H1 (cell line): ENCODE measurements around the gene SGCG. TPM values are rescaled to one million over a fixed set of nuclear protein-coding genes. Genes with fewer than 3 reads are reported as not detected.

Experiments
- CTCF ChIA-PET: fragments of 300-600 bp; sonication (Branson Sonifier 250); formaldehyde crosslinking; loops from one replicate; lab custom pipeline; 2021; ENCODE audit not compliant: partially characterized antibody; lab: Charles Lee
- POLR2A ChIA-PET: fragments of 300-600 bp; sonication (Branson Sonifier 250); formaldehyde crosslinking; loops from one replicate; lab custom pipeline; 2021; ENCODE audit warnings: inconsistent platforms; ENCODE audit not compliant: partially characterized antibody; lab: Charles Lee
- DNase-seq, 2 experiments: peaks; one replicate each; pipeline versions ENCODE4 v3.0.0 to v3.0.0-alpha.2; 2010 to 2022; ENCODE audit warnings: low spot score in 2 of 2, low read depth in 1 of 2, mixed read lengths in 1 of 2
- FAIRE-seq: peaks from 2 replicates; lab custom pipeline; 2011; peaks lifted over from hg19 to GRCh38; lab: Jason Lieb, UNC
- H2AFZ ChIP-seq: 2 replicates; pipeline ENCODE4 v1.8.1; 2012; ENCODE audit warnings: low read length, inconsistent platforms
- H2AK5ac ChIP-seq: 2 replicates; pipeline ENCODE4 v1.6.1; 2013; ENCODE audit warnings: low read depth, low read length
- H2BK120ac ChIP-seq: replicated peaks from 2 replicates; pipeline ENCODE3; 2013; ENCODE audit warnings: low read depth, low read length, inconsistent platforms
- H2BK12ac ChIP-seq: 2 replicates; pipeline ENCODE4 v1.6.1; 2013; ENCODE audit warnings: low read depth, low read length
- H2BK15ac ChIP-seq: 2 replicates; pipeline ENCODE4 v1.6.1; 2013; ENCODE audit warnings: low read length
- H2BK20ac ChIP-seq: 2 replicates; pipeline ENCODE4 v1.6.1; 2013; ENCODE audit warnings: low read length
- H2BK5ac ChIP-seq: 2 replicates; pipeline ENCODE4 v1.6.1; 2013; ENCODE audit warnings: low read depth, low read length
- H3K14ac ChIP-seq: 2 replicates; pipeline ENCODE4 v1.6.1; 2013; ENCODE audit warnings: inconsistent platforms; ENCODE audit not compliant: insufficient read length
- H3K18ac ChIP-seq: 2 replicates; pipeline ENCODE4 v1.6.1; 2013; ENCODE audit warnings: low read length; ENCODE audit errors: extremely low read depth
- H3K23ac ChIP-seq: 2 replicates; pipeline ENCODE4 v1.6.1; 2013; ENCODE audit warnings: inconsistent platforms; ENCODE audit not compliant: insufficient read length
- H3K23me2 ChIP-seq: 2 replicates; pipeline ENCODE4 v1.6.1; 2013; ENCODE audit warnings: low read depth, low read length
- H3K27ac ChIP-seq: 2 replicates; pipeline ENCODE4 v1.6.1; 2011; ENCODE audit warnings: low read depth, low read length, inconsistent platforms
- H3K27me3 ChIP-seq, 4 experiments: replicated peaks in 1 of 4; 1 replicate in 1 of 4; 2 replicates in 3 of 4; pipeline versions ENCODE4 v1.6.1 to v1.8.1; 2011 to 2013; ENCODE audit warnings: low read length in 3 of 4, mild to moderate bottlenecking in 3 of 4, inconsistent platforms in 2 of 4, mixed read lengths in 2 of 4, moderate library complexity in 1 of 4; ENCODE audit not compliant: control insufficient read depth in 3 of 4, insufficient read depth in 3 of 4; ENCODE audit errors: extremely low read depth in 1 of 4
- H3K36me3 ChIP-seq, 4 experiments: 2 replicates each; pipeline versions ENCODE4 v1.6.1 to v1.8.1; 2011 to 2013; ENCODE audit warnings: mild to moderate bottlenecking in 4 of 4, low read length in 3 of 4, moderate library complexity in 2 of 4, control low read depth in 1 of 4, inconsistent platforms in 1 of 4; ENCODE audit not compliant: insufficient read depth in 4 of 4, control insufficient read depth in 2 of 4
- H3K4ac ChIP-seq: replicated peaks from 2 replicates; pipeline ENCODE3; 2013; ENCODE audit warnings: low read length, low read depth, mixed read lengths, inconsistent platforms; ENCODE audit not compliant: insufficient read length
- H3K4me1 ChIP-seq, 4 experiments: replicated peaks in 1 of 4; 1 replicate in 1 of 4; 2 replicates in 3 of 4; pipeline versions ENCODE4 v1.6.1 to v1.8.1; 2011 to 2013; ENCODE audit warnings: low read length in 3 of 4, inconsistent platforms in 2 of 4, mixed read lengths in 1 of 4; ENCODE audit not compliant: insufficient read depth in 4 of 4, control insufficient read depth in 3 of 4
- H3K4me2 ChIP-seq, 2 experiments: 2 replicates each; pipeline versions ENCODE4 v1.6.1 to v1.8.1; 2011 to 2013; ENCODE audit warnings: low read depth in 2 of 2, low read length in 2 of 2, control low read depth in 1 of 2, inconsistent platforms in 1 of 2, mild to moderate bottlenecking in 1 of 2; ENCODE audit not compliant: insufficient read depth in 1 of 2
- H3K4me3 ChIP-seq, 4 experiments: fragments of 200-600, 300-600 bp in 1 of 4; sonication (generic), shearing (Covaris generic), sonication (Bioruptor Twin) in 1 of 4; 2 replicates each; pipeline versions ENCODE4 v1.5.1 to v1.8.1; 2011 to 2016; ENCODE audit warnings: low read length in 4 of 4, low read depth in 3 of 4, control low read depth in 2 of 4, inconsistent platforms in 2 of 4, mild to moderate bottlenecking in 2 of 4, mixed read lengths in 1 of 4, moderate library complexity in 1 of 4; ENCODE audit not compliant: insufficient read depth in 2 of 4; ENCODE audit errors: extremely low read depth in 1 of 4
- H3K56ac ChIP-seq: replicated peaks from 2 replicates; pipeline ENCODE3; 2013; ENCODE audit warnings: low read depth, mild to moderate bottlenecking, mixed read lengths, low read length, inconsistent platforms; ENCODE audit not compliant: insufficient read length
- H3K79me1 ChIP-seq: 2 replicates; pipeline ENCODE4 v1.6.1; 2013; ENCODE audit warnings: low read depth, low read length, control low read depth
- H3K79me2 ChIP-seq, 2 experiments: 2 replicates each; pipeline versions ENCODE4 v1.6.1 to v1.8.1; 2012 to 2013; ENCODE audit warnings: low read length in 2 of 2, mild to moderate bottlenecking in 2 of 2, inconsistent platforms in 1 of 2; ENCODE audit not compliant: insufficient read depth in 2 of 2, control insufficient read depth in 1 of 2
- H3K9ac ChIP-seq, 4 experiments: replicated peaks in 1 of 4; 1 replicate in 1 of 4; 2 replicates in 3 of 4; pipeline versions ENCODE4 v1.6.1 to v1.8.1; 2011 to 2013; ENCODE audit warnings: low read depth in 3 of 4, low read length in 3 of 4, control low read depth in 2 of 4, mild to moderate bottlenecking in 2 of 4, moderate library complexity in 2 of 4, inconsistent platforms in 1 of 4; ENCODE audit errors: extremely low read depth in 1 of 4
- H3K9me3 ChIP-seq, 2 experiments: 2 replicates each; pipeline versions ENCODE4 v1.6.1 to v1.8.1; 2012 to 2013; ENCODE audit warnings: mild to moderate bottlenecking in 2 of 2, moderate library complexity in 2 of 2, control low read depth in 1 of 2, inconsistent platforms in 1 of 2, low read depth in 1 of 2, low read length in 1 of 2, mixed read lengths in 1 of 2; ENCODE audit not compliant: insufficient read depth in 2 of 2
- H4K20me1 ChIP-seq, 2 experiments: replicated peaks in 1 of 2; 2 replicates each; pipeline versions ENCODE3 to v1.8.1; 2011 to 2013; ENCODE audit warnings: inconsistent platforms in 2 of 2, low read length in 2 of 2, mild to moderate bottlenecking in 1 of 2; ENCODE audit not compliant: insufficient read depth in 2 of 2, control insufficient read depth in 1 of 2
- H4K5ac ChIP-seq: 2 replicates; pipeline ENCODE4 v1.6.1; 2013; ENCODE audit warnings: low read length, low read depth, mixed read lengths, inconsistent platforms; ENCODE audit not compliant: insufficient read length
- H4K8ac ChIP-seq: 2 replicates; pipeline ENCODE4 v1.8.0; 2013; ENCODE audit warnings: mild to moderate bottlenecking, moderate library complexity, low read length, inconsistent platforms; ENCODE audit not compliant: insufficient read depth; ENCODE audit errors: extremely low read depth
- H4K91ac ChIP-seq: replicated peaks from 2 replicates; pipeline ENCODE3; 2013; ENCODE audit warnings: low read length, mixed read lengths, inconsistent platforms; ENCODE audit not compliant: insufficient read length
- ASH2L ChIP-seq: fragments of 200-600, 300-600 bp; sonication (generic); IDR thresholded peaks from one replicate; pipeline ENCODE4 v1.7.1; 2017; ENCODE audit warnings: low read length
- ATF2 ChIP-seq: IDR thresholded peaks from 2 replicates; pipeline ENCODE4 v1.6.1; 2012; ENCODE audit warnings: low read length, inconsistent platforms
- BRCA1 ChIP-seq: IDR thresholded peaks from 2 replicates; pipeline ENCODE4 v1.6.1; 2012; ENCODE audit warnings: low read depth, low read length, improper control_type of control experiment
- CBX5 ChIP-seq: fragments of 300-800, 300-1000 bp; sonication (generic); IDR thresholded peaks from 2 replicates; pipeline ENCODE4 v1.7.1; 2016; ENCODE audit warnings: antibody characterized with exemption, low read length, low read depth
- POLR2AphosphoS5 ChIP-seq: IDR thresholded peaks from 2 replicates; pipeline ENCODE4 v1.6.1; 2011; ENCODE audit warnings: low read depth, low read length
- RBBP5 ChIP-seq: IDR thresholded peaks from 2 replicates; pipeline ENCODE4 v1.7.1; 2012; ENCODE audit warnings: low read depth, mild to moderate bottlenecking, inconsistent platforms, low read length, moderate library complexity, borderline replicate concordance
- RFX5 ChIP-seq: IDR thresholded peaks from 2 replicates; pipeline ENCODE4 v1.6.1; 2011; ENCODE audit warnings: low read depth, low read length, improper control_type of control experiment, borderline replicate concordance
- SP1 ChIP-seq: IDR thresholded peaks from 2 replicates; pipeline ENCODE4 v1.6.1; 2011; ENCODE audit warnings: low read depth, low read length
- USF2 ChIP-seq: IDR thresholded peaks from 2 replicates; pipeline ENCODE4 v1.6.1; 2011; ENCODE audit warnings: low read length, improper control_type of control experiment
- WGBS, 2 experiments: shearing (Covaris generic) in 1 of 2; methylation state at CpG; one replicate each; pipeline versions ENCODE4 v1.1.6 to v1.1.7; 2013 to 2015; ENCODE audit warnings: low lambda C conversion rate in 2 of 2, mixed read lengths in 2 of 2, inconsistent platforms in 1 of 2, low coverage in 1 of 2, missing lambda C conversion rate in 1 of 2; ENCODE audit not compliant: insufficient replicate concordance in 2 of 2, insufficient coverage in 1 of 2, insufficient read length in 1 of 2; ENCODE audit errors: extremely low coverage in 1 of 2, missing lambda C conversion rate in 1 of 2; 5-methylcytosine and 5-hydroxymethylcytosine counted together
- polyA plus RNA-seq, 7 experiments: library from polyadenylated mRNA; depleted of rRNA in 3 of 7; stranded (reverse) in 5 of 7; unstranded in 2 of 7; fragments of >200 nt in 5 of 7; fragments of 200-250 nt in 2 of 7; gene quantifications; 1 replicate in 5 of 7; 2 replicates in 1 of 7; 4 replicates in 1 of 7; pipeline versions ENCODE4 v1.2.1 to v1.2.3, GENCODE V29; 2011 to 2013; ENCODE audit warnings: missing spikeins in 2 of 7, mixed read lengths in 2 of 7
- total RNA-seq: library from RNA; stranded (reverse); fragmentation: NEBNext Ultra II Directional; extraction: Animal tissue kit (Norgen Biotek cat#: 25700); gene quantifications from 2 replicates; pipeline ENCODE4 v1.2.1, GENCODE V29; 2021

Gene SGCG
- total and polyA plus RNA-seq, 2 of the 8 experiments (the other 6 are each of a cell fraction or from before 2014, with no cell fraction given): 0.05 TPM; not detected in 1

- Histone ChIP-seq H3K4me3 (no peak overlapping the region), H2BK20ac (no peak overlapping the region), H3K9me3 (no peaks in the 10 kb centered on the region), H4K8ac (peak overlapping the region; percentile 35; the same call in 1 of the 2 replicates), H2BK120ac (no peak overlapping the region), H3K9ac (no peak overlapping the region), H3K4ac (no peak overlapping the region), H3K27me3 (no peaks in the 10 kb centered on the region), H2BK5ac (no peak overlapping the region), H3K36me3 (no peaks in the 10 kb centered on the region), H4K91ac (no peak overlapping the region), H3K79me1 (no peaks in the 10 kb centered on the region), H3K4me1 (peaks cover 0 to 9% (median 3%) of the 10 kb centered on the region in 4 experiments; a peak in 4 of 7 replicates), H3K23me2 (no peaks in the 10 kb centered on the region), H3K56ac (no peak overlapping the region), H3K79me2 (no peaks in the 10 kb centered on the region), H3K23ac (no peak overlapping the region), H3K27ac (no peak overlapping the region), H4K5ac (no peak overlapping the region), H2AFZ (no peak overlapping the region), H3K4me2 (no peak overlapping the region), H3K14ac (no peak overlapping the region), H2AK5ac (0 out of 2 replicates have a peak overlapping the region, but pooled peaks have one; percentile 6), H4K20me1 (no peaks in the 10 kb centered on the region), H2BK12ac (no peak overlapping the region), H2BK15ac (no peak overlapping the region), H3K18ac (no peak overlapping the region)
- DNase-seq: no peak
- ChIA-PET CTCF (no interaction called here), POLR2A (no interaction called here)
- WGBS, 2 experiments: 87% methylated on average over 11 of the region's 19 CpGs; no CpG with 5 or more reads in 1 of the 2 experiments
- FAIRE-seq: no peak
- TF ChIP-seq ATF2 (no peak), RFX5 (no peak), BRCA1 (no peak), CBX5 (no peak), SP1 (no peak), RBBP5 (no peak), USF2 (no peak), POLR2AphosphoS5 (no peak), ASH2L (no peak)
Observed at GRCh38 chr13:23322353-23323336, 141.9 kb downstream of the SGCG start.
